HG03039 (cell line): Measurements from ENCODE around the gene WWC1.

ENCODE experiments used
- ATAC-seq: cut with Tn5 transposase; IDR thresholded peaks from one replicate; pipeline ENCODE4 v1.9.1; 2021; ENCODE audit warnings: mild to moderate bottlenecking, moderate library complexity; ENCODE audit not compliant: unreplicated experiment

WWC1 gene

DNA sequence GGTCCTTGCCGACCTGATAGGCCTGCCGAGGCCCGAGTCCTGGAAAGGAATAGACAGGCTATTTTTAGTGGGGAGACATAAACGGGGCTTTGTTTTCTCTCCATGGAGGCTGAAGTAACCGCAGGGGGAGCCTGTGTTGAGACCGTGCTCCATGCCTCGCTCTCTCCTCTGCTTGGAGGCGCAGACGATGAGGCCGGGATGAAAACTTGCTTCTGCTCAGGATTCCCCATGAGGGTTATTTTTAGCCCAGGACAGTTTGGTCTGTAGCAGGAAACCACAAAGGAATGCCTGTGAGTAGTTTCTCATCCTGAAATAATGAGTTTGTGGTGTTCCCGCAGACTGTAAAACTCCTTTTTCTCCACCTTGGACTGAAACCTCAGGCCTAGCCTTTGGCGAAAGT lies 112.9 kb downstream of the WWC1 start:
- no peak for ATAC-seq

- no peak for ATAC-seq
Observed at GRCh38 chr5:168407211-168407610, 115.8 kb downstream of the WWC1 start.

DNA sequence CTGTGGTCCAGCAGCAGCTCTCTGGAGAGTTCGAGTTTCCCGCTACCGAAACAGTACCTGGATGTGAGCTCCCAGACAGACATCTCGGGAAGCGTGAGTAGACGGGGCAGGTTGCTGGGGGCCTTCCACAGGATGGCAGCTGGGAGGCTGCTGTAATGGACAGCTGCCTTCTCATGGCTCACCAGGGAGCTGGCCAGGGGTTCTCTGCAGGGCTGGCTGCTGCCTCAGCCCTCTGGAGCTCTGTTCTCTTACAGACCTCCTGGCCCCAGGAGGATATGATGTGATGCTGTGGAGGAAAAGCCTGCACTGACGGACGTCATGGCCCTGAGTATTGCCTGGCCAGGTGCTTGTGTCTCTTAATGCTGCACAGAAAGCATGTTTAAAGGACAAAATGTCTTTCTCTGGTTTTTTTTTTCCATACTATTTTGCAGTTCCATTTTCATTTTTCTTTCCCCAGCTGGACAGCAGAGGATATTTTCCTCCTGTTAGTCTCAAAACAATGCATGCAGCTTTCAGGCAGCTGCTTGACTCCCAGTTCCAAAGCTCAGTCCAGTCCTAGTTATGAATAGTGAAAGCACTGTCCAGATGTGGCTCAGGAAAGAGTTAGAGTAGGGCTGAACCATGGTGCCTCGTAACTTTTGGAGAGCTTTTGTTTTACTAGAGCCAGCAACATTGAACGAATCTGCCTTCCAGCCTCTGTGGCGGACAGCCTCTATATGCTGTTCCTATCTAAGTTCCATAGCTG lies 117.3 kb downstream of the WWC1 start:
- ATAC-seq: no peak

GRCh38 chr5:168409591-168410458 lies 118.4 kb downstream of the WWC1 start:
- peak; percentile 65 for ATAC-seq

DNA sequence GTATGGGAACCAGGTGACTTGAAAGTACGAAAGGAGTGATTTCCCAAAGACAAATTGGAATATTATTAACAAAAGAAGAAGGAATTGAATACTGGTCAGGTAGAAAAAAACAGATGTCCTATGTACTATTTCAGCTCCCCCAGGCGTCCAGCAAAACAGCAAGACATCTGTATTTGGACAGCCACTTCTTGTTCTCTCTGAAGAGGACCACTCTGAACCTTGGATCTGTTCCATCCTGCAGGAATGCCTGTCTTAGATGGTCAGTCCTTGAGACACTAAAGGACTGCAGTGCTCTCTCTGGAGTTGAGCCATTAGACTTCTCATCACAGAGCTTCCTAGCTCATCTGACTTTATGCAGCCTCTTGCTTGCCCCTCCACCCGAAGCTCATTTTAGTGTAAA lies 120.4 kb downstream of the WWC1 start:
- ATAC-seq: no peak

- no peak for ATAC-seq
Observed at GRCh38 chr5:168413062-168413461, 121.6 kb downstream of the WWC1 start.

- ATAC-seq: no peak
Observed at GRCh38 chr5:168413596-168413995, 122.2 kb downstream of the WWC1 start.

GRCh38 chr5:168415401-168415800 lies 124.0 kb downstream of the WWC1 start:
- no peak for ATAC-seq

DNA sequence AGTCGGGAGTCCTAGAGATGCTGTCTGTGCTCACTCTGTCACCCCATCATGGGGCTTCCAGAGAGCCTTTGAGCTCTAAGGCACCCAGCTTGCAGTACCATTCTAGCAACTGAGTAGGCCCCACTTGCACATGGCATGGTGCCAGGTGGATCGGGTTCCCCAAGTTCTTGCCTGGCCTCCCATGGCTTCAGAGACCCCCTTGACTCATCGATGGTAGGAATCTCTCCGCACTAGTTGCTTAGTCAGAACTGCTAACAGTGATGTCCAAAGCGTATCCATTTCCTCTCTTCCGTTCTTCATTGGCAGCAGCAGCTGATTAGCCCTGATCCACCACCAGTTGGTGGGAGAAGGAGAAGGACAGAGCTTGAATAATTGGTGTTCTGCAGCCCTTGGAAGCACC lies 124.5 kb downstream of the WWC1 start:
- ATAC-seq: no peak

- no peak for ATAC-seq
Observed at GRCh38 chr5:168417731-168418429, 126.4 kb downstream of the WWC1 start.

- no peak for ATAC-seq
Observed at GRCh38 chr5:168420461-168420860, 129.0 kb downstream of the WWC1 start.

- ATAC-seq: no peak
Observed at GRCh38 chr5:168422431-168422830, 131.0 kb downstream of the WWC1 start.

GRCh38 chr5:168423478-168423877 lies 132.0 kb downstream of the WWC1 start:
- ATAC-seq: no peak

DNA sequence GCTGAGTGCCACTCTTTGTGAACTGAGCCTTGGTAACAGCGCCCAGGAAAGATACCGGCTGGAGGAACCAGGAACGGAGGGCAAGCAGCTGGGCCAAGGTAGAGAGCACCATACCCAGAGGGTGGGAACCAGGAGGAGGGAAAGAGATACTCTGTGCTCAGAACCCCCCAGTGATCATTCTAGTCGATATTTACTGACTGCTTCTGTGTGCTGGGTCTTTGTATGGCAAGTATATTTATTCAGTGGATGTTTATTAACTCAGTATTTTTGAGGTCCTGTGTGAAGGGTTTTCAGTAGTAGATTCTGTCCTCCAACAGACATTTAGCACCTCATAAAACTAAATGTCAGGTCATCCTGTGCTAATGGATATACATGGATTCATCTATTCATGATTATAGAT lies 132.5 kb downstream of the WWC1 start:
- ATAC-seq: no peak

GRCh38 chr5:168424594-168425323 lies 133.3 kb downstream of the WWC1 start:
- ATAC-seq: no peak

GRCh38 chr5:168426007-168426863 lies 134.8 kb downstream of the WWC1 start:
- ATAC-seq: no peak

DNA sequence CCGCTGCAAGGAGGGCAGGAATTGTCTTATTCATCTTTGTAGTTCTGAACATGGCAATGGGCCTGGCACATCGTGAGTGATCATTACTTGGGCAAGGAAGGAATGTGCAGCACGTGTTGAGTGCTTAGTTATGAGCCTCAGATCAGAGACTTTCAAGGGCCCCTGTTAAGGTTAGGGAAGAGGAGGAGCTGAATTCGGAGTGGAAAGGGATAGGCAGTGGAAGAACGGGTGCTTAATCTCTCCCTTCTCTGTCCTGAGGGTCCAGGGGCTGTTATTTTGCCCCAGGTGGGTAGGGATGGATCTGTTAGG lies 135.4 kb downstream of the WWC1 start:
- ATAC-seq: no peak

- no peak for ATAC-seq
Observed at GRCh38 chr5:168427224-168427623, 135.8 kb downstream of the WWC1 start.

DNA sequence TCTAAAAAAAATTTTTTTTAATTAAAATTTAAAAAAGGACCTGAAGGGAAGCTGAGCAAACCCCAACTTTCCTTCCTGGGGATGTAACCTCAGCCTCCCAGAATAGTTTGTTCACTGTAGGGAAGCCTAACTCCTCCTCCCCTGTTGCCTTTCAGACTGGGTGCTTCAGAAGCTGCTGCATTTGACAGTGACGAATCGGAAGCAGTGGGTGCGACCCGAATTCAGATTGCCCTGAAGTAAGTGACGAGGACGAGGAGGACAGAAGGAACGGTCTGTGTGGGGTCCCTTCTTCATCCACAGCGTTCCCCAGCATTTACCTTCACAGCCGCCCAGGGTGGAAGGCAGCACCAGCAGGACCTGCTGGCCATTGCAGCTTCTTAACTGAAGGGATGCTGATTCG lies 137.1 kb downstream of the WWC1 start:
- no peak for ATAC-seq

- no peak for ATAC-seq
Observed at GRCh38 chr5:168430296-168430695, 138.9 kb downstream of the WWC1 start.
